Retinal pigment epithelial cell (primary cell): ENCODE results near the gene IL20RA.

ENCODE experiments used
- DNase-seq: peaks from one replicate; pipeline ENCODE4 v3.0.0-alpha.2; 2010; ENCODE audit warnings: low read depth
- H3K4me3 ChIP-seq: 2 replicates; pipeline ENCODE4 v1.5.1; 2011; ENCODE audit warnings: mild to moderate bottlenecking, low read length, control low read depth, moderate library complexity
- CTCF ChIP-seq: conservative IDR thresholded peaks from 2 replicates; pipeline ENCODE4 v1.5.1; 2011; ENCODE audit warnings: low read depth, low read length, control low read depth, inconsistent platforms

The IL20RA gene

GRCh38 chr6:137028912-137029311 lies 15.9 kb downstream of the IL20RA start:
- no peak for TF ChIP-seq CTCF
- DNase-seq: no peak
- no peak overlapping the region for H3K4me3 ChIP-seq

- no peak for TF ChIP-seq CTCF
- H3K4me3 ChIP-seq: no peak overlapping the region
- DNase-seq: no peak
Measured at GRCh38 chr6:137025786-137026730, 18.7 kb downstream of the IL20RA start.

- no peak for TF ChIP-seq CTCF
- DNase-seq: no peak
- H3K4me3 ChIP-seq: no peak overlapping the region
Measured at GRCh38 chr6:137024237-137024990, 20.4 kb downstream of the IL20RA start.

GRCh38 chr6:137020776-137021175 lies 24.0 kb downstream of the IL20RA start:
- DNase-seq: no peak
- TF ChIP-seq CTCF: no peak
- no peak overlapping the region for H3K4me3 ChIP-seq

- H3K4me3 ChIP-seq: no peak overlapping the region
- DNase-seq: no peak
- TF ChIP-seq CTCF: no peak
Measured at GRCh38 chr6:137019476-137020272, 25.1 kb downstream of the IL20RA start.

- H3K4me3 ChIP-seq: no peak overlapping the region
- no peak for TF ChIP-seq CTCF
- DNase-seq: no peak
Measured at GRCh38 chr6:137017081-137017480, 27.7 kb downstream of the IL20RA start.
